KMS-11 (cell line): ENCODE results near the gene DSTN.

Experiments
- H2AFZ ChIP-seq: fragments of 200-600 bp; sonication (generic); 2 replicates; pipeline ENCODE4 v1.6.1; 2016; ENCODE audit warnings: antibody characterized with exemption, mixed run types, low read depth
- H3K27ac ChIP-seq: fragments of 200-600 bp; sonication (generic); 2 replicates; pipeline ENCODE4 v1.6.1; 2016; ENCODE audit warnings: mild to moderate bottlenecking, mixed run types
- H3K27me3 ChIP-seq: fragments of 200-600 bp; sonication (generic); 2 replicates; pipeline ENCODE4 v1.6.1; 2017; ENCODE audit warnings: mild to moderate bottlenecking, low read depth, mixed run types, moderate library complexity; ENCODE audit not compliant: insufficient read depth
- H3K36me3 ChIP-seq: fragments of 200-600 bp; sonication (generic); 2 replicates; pipeline ENCODE4 v1.6.1; 2017; ENCODE audit warnings: mild to moderate bottlenecking, mixed run types; ENCODE audit not compliant: insufficient read depth
- H3K4me1 ChIP-seq: fragments of 200-600 bp; sonication (generic); 2 replicates; pipeline ENCODE4 v1.6.1; 2016; ENCODE audit warnings: mild to moderate bottlenecking, low read depth, mixed run types; ENCODE audit not compliant: poor library complexity, severe bottlenecking
- H3K4me2 ChIP-seq: fragments of 200-600 bp; sonication (generic); 2 replicates; pipeline ENCODE4 v1.7.0; 2016; ENCODE audit warnings: mild to moderate bottlenecking, mixed run types
- H3K4me3 ChIP-seq: fragments of 200-600 bp; sonication (generic); IDR thresholded peaks from 2 replicates; pipeline ENCODE4 v1.6.1; 2017; ENCODE audit warnings: low read depth, low read length, mixed read lengths; ENCODE audit not compliant: insufficient read depth
- H3K79me2 ChIP-seq: fragments of 200-600 bp; sonication (generic); 2 replicates; pipeline ENCODE4 v1.6.1; 2016; ENCODE audit warnings: low read depth, mixed run types; ENCODE audit not compliant: insufficient read depth
- H3K9ac ChIP-seq: fragments of 200-600 bp; sonication (generic); 2 replicates; pipeline ENCODE4 v1.6.1; 2016; ENCODE audit warnings: mild to moderate bottlenecking, mixed run types
- H4K20me1 ChIP-seq: fragments of 200-600 bp; sonication (generic); 2 replicates; pipeline ENCODE4 v1.6.1; 2016; ENCODE audit warnings: mild to moderate bottlenecking, mixed run types; ENCODE audit not compliant: insufficient read depth
- CTCF ChIP-seq: fragments of 200-600 bp; sonication (generic); conservative IDR thresholded peaks from 2 replicates; pipeline ENCODE4 v1.6.1; 2017; ENCODE audit warnings: low read depth, mild to moderate bottlenecking, antibody characterized with exemption, low read length, moderate library complexity, mixed read lengths

Gene DSTN

GRCh38 chr20:17645546-17646208 is 75.8 kb downstream of the DSTN start:
- Histone ChIP-seq H3K4me3 (no peak overlapping the region), H4K20me1 (no peaks in the 10 kb centered on the region), H2AFZ (no peak overlapping the region), H3K79me2 (peaks cover 13% of the 10 kb centered on the region; the same call in 1 of the 2 replicates), H3K27me3 (no peaks in the 10 kb centered on the region), H3K9ac (peak overlapping the region; percentile 49; the same call in 1 of the 2 replicates), H3K4me2 (peak overlapping the region; percentile 77; the same call in 1 of the 2 replicates), H3K4me1 (peaks cover 54% of the 10 kb centered on the region), H3K27ac (peak overlapping the region; percentile 87), H3K36me3 (no peaks in the 10 kb centered on the region)
- no peak for TF ChIP-seq CTCF

DNA sequence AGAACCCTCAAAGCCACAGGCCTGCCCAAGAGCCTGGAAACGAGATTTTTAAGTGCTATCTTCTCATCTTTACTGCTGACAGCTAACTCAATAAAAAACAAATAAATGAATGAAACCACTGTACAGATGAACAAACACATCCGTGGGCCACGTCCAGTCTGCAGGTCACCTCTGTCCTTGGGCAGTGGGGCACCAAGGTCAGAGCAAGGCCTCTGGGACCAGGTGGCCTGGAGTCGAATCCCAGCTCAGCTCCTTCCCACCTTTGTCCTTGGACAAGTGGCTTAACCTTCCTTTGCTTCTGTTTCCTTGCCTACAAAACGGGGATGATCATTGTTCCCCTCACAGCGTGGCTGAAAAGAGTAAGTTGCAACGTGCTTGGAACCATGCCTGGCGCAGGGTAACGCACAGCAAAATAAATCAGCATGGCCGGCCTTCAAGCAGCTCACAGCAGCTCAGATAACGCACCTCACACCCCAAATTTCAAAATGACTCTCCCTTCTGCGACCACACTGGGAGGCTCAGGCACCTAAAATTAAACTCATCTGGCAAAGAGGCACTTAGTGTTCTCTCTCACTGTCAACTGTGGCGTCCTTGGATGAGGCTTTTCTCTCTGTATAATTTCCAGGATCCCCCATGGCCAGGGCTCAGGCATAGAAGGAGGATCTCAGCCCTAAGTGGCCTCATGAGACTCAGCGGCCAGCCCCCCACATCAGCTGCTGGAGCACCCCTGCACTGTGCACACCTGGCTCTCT is 76.5 kb downstream of the DSTN start:
- Histone ChIP-seq H3K27me3 (no peaks in the 10 kb centered on the region), H3K9ac (peak overlapping the region; percentile 49; the same call in 1 of the 2 replicates), H3K4me1 (peaks cover 61% of the 10 kb centered on the region), H3K4me2 (peak overlapping the region; percentile 77), H2AFZ (no peak overlapping the region; the same call in 1 of the 2 replicates), H3K27ac (peak overlapping the region; percentile 87), H4K20me1 (no peaks in the 10 kb centered on the region), H3K36me3 (no peaks in the 10 kb centered on the region), H3K79me2 (peaks cover 13% of the 10 kb centered on the region; the same call in 1 of the 2 replicates), H3K4me3 (no peak overlapping the region)
- TF ChIP-seq CTCF = no peak

DNA sequence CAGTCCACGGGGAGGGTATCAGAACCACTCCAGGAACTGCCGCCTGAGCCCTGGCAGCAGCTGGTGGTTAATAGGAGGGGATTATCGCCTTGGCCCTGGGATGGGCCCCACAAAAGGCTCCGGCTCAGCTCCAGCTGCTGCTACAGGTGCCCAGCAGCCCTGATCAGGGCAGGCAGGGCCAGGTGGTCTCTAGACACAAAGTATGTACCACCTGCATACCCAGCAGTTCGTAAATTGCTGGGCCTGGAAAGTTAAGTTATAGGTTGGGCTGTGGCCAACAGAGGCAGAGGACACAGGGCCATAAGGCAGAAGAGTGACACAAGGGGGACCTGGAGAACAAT is 77.1 kb downstream of the DSTN start:
- peak overlapping the region; percentile 87 for H3K27ac ChIP-seq
- H3K4me2 ChIP-seq = peak overlapping the region; percentile 77
- peaks cover 13% of the 10 kb centered on the region; the same call in 1 of the 2 replicates for H3K79me2 ChIP-seq

More for the DNA sequence above, 77.1 kb downstream of the DSTN start:
- Histone ChIP-seq H4K20me1 (no peaks in the 10 kb centered on the region), H3K4me3 (no peak overlapping the region), H3K4me1 (peaks cover 66% of the 10 kb centered on the region), H3K27me3 (no peaks in the 10 kb centered on the region), H3K36me3 (no peaks in the 10 kb centered on the region), H2AFZ (no peak overlapping the region), H3K9ac (peak overlapping the region; percentile 49; the same call in 1 of the 2 replicates)
- no peak for TF ChIP-seq CTCF
